ENCODE results near the gene CR1L. TPM values are rescaled to one million over a fixed set of nuclear protein-coding genes. Genes with fewer than 3 reads are reported as not detected.

Gene CR1L
- total RNA-seq, 1 experiment from 2014 or later = not detected

DNA sequence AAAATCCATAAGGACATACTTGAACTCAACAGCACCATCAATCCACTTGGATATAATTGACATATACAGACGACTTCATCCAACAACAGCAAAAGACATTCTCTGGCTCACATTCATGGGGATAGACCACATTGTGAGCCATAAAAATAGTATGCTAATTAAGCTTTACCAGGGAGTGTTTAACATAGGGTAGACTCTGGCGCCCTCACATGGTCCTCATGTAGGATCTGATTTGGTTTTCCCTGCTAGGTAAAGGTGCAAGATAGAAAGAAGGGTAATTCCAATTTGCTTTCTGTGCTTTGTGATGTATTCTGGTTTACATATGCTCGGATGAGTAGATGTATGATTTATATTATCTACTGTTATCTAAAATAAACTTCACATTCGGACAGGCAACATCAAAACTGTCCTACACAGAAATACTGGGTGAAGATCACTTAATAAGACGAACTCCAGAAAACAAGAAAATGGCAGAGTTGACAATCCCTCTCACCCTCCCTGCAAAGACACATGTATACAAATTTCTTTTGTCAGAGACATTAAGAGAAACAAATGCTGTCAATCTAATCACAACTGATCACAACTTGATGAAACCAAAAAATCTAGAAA is 27.7 kb downstream of the CR1L start:
- H3K27ac ChIP-seq (ENCODE audit: low read length) = no peak overlapping the region
- ChIA-PET CTCF (no interaction called here), POLR2A (no interaction called here)
- no peaks in the 10 kb centered on the region for H3K36me3 ChIP-seq (ENCODE audit: control insufficient read depth, insufficient read depth, low read length)
- no peak overlapping the region for H3K4me3 ChIP-seq (ENCODE audit: low read depth in 2 of 2, low read length in 2 of 2)
- no peaks in the 10 kb centered on the region for H3K4me1 ChIP-seq (ENCODE audit: control insufficient read depth, insufficient read depth, low read length)
- in situ Hi-C loops (cut with HindIII; ENCODE audit: low pct_unique_long_range_greater_than_20kb, low sequenced_read_pairs) (no loop called here), intact Hi-C loops (cut with micrococcal nuclease; ENCODE audit: unreplicated experiment) (no loop called here)
- DNase-seq (ENCODE audit: low read depth, low spot score) (no peak), ATAC-seq (0 out of 2 replicates have a peak, but pooled peaks have one; percentile 56)
- no peaks in the 10 kb centered on the region for H3K9me3 ChIP-seq (ENCODE audit: control insufficient read depth, insufficient read depth, low read depth, low read length)
- no TSS peak for BruUV-seq (replicated peaks)
- H3K27me3 ChIP-seq (ENCODE audit: control insufficient read depth, insufficient read depth, low read length) = peaks cover 14% of the 10 kb centered on the region
- TF ChIP-seq TCF7L2 (IDR thresholded peaks at IDR 0.05; ENCODE audit: low read depth, low read length) = no peak
- TF ChIP-seq POLR2AphosphoS5 (IDR thresholded peaks at IDR 0.05; ENCODE audit: low read depth, low read length) = no peak
- TF ChIP-seq, protein P1, sequence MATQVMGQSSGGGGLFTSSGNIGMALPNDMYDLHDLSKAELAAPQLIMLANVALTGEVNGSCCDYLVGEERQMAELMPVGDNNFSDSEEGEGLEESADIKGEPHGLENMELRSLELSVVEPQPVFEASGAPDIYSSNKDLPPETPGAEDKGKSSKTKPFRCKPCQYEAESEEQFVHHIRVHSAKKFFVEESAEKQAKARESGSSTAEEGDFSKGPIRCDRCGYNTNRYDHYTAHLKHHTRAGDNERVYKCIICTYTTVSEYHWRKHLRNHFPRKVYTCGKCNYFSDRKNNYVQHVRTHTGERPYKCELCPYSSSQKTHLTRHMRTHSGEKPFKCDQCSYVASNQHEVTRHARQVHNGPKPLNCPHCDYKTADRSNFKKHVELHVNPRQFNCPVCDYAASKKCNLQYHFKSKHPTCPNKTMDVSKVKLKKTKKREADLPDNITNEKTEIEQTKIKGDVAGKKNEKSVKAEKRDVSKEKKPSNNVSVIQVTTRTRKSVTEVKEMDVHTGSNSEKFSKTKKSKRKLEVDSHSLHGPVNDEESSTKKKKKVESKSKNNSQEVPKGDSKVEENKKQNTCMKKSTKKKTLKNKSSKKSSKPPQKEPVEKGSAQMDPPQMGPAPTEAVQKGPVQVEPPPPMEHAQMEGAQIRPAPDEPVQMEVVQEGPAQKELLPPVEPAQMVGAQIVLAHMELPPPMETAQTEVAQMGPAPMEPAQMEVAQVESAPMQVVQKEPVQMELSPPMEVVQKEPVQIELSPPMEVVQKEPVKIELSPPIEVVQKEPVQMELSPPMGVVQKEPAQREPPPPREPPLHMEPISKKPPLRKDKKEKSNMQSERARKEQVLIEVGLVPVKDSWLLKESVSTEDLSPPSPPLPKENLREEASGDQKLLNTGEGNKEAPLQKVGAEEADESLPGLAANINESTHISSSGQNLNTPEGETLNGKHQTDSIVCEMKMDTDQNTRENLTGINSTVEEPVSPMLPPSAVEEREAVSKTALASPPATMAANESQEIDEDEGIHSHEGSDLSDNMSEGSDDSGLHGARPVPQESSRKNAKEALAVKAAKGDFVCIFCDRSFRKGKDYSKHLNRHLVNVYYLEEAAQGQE (IDR thresholded peaks at IDR 0.05; ENCODE audit: insufficient read depth in 1 of 2, low read depth in 2 of 2, low read length in 1 of 2) = no peak
- TF ChIP-seq, protein P2, sequence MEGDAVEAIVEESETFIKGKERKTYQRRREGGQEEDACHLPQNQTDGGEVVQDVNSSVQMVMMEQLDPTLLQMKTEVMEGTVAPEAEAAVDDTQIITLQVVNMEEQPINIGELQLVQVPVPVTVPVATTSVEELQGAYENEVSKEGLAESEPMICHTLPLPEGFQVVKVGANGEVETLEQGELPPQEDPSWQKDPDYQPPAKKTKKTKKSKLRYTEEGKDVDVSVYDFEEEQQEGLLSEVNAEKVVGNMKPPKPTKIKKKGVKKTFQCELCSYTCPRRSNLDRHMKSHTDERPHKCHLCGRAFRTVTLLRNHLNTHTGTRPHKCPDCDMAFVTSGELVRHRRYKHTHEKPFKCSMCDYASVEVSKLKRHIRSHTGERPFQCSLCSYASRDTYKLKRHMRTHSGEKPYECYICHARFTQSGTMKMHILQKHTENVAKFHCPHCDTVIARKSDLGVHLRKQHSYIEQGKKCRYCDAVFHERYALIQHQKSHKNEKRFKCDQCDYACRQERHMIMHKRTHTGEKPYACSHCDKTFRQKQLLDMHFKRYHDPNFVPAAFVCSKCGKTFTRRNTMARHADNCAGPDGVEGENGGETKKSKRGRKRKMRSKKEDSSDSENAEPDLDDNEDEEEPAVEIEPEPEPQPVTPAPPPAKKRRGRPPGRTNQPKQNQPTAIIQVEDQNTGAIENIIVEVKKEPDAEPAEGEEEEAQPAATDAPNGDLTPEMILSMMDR (IDR thresholded peaks at IDR 0.05) = peak; percentile 57; the same call in 1 of the 2 replicates

DNA sequence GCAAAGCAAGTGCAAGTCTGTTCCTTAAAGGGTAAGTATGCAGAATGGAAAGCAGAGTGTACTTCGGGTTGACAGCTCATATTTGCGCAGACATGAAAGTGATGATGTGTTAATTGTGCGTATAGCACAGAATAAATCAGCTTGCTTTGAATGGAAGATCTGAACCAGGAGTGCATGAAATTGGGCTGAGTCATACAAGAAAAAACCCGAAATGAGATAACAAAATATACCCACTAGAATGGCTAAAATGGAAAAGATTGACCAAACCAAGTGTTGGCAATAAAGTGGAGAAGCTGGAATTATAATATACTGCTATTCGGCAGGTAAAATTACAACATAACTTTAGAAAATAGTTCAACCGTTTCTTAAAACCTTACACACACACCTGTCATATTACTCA is 28.5 kb downstream of the CR1L start:
- in situ Hi-C loops (cut with HindIII; ENCODE audit: low pct_unique_long_range_greater_than_20kb, low sequenced_read_pairs) = no loop called here
- ATAC-seq = no peak
- Histone ChIP-seq H3K9me3 (ENCODE audit: control insufficient read depth, insufficient read depth, low read depth, low read length) (no peaks in the 10 kb centered on the region), H3K36me3 (ENCODE audit: control insufficient read depth, insufficient read depth, low read length) (no peaks in the 10 kb centered on the region), H3K27me3 (ENCODE audit: control insufficient read depth, insufficient read depth, low read length) (peaks cover 13% of the 10 kb centered on the region), H3K27ac (ENCODE audit: low read length) (no peak overlapping the region), H3K4me3 (ENCODE audit: low read depth in 2 of 2, low read length in 2 of 2) (no peak overlapping the region), H3K4me1 (ENCODE audit: control insufficient read depth, insufficient read depth, low read length) (no peaks in the 10 kb centered on the region)
- POLR2A ChIA-PET = no interaction called here
- intact Hi-C loops (cut with micrococcal nuclease; ENCODE audit: unreplicated experiment) = no loop called here
- DNase-seq (ENCODE audit: low read depth, low spot score) = no peak
- no TSS peak for BruUV-seq (replicated peaks)
- TF ChIP-seq POLR2AphosphoS5 (IDR thresholded peaks at IDR 0.05; ENCODE audit: low read depth, low read length) (no peak), TCF7L2 (IDR thresholded peaks at IDR 0.05; ENCODE audit: low read depth, low read length) (no peak), SIN3A (IDR thresholded peaks at IDR 0.05; ENCODE audit: borderline replicate concordance, insufficient read depth, low read depth, low read length) (no peak)
- TF ChIP-seq, protein P2 (IDR thresholded peaks at IDR 0.05) = no peak
- TF ChIP-seq, protein P1 (IDR thresholded peaks at IDR 0.05; ENCODE audit: insufficient read depth in 1 of 2, low read depth in 2 of 2, low read length in 1 of 2) = no peak
- CTCF ChIA-PET = no interaction called here
